ENCODE measurements around the gene LRRC37A.
"Not testable (repeated sequence)": the region's sequence is repeated elsewhere in the genome, so short reads cannot be mapped to it uniquely, and the experiment has no call there.

Gene LRRC37A

DNA sequence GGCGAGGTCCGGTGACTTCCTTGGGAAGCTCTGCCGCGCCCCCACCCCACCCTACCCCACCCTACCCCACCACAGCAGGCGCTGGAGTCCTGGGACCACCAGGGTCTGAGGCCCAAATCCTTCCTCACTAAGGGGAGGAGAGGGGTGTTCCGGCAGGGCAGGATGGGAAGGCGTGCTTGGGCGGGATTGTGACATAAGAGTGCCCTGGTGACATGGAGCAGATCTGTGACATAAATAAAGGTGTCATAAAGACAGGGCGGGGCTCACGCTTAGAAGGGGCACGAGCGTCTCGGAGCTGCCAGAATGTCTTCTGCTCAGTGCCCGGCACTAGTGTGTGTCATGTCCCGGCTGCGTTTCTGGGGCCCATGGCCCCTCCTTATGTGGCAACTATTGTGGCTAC, at the start of gene LRRC37A:
Gene LRRC37A (plus strand): TSS at position 301 of the 400 bp plus-strand sequence. CDS start 3 bp downstream, at position 304.
- not testable (repeated sequence) for DNase-seq (ENCODE audit: low read depth)

DNA sequence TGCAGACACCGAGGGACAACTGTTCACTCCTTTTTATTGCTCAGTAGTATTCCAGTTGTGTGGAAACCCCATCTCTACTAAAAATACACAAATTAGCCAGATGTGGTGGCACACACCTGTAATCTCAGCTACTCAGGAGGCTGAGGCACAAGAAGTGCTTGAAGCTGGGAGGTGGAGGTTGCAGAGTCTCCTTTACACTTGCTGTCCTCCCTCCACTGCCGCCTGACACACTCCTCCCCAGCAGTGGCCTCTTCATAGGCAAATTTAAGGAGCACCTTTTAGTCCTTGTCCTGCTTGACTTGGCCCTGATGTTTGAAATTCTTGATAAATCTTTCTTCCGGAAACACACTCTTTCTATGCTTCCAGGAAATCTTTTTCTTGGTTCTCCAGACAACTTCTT, 45.8 kb upstream of the LRRC37A start:
- DNase-seq (ENCODE audit: low read depth) = not testable (repeated sequence)

DNA sequence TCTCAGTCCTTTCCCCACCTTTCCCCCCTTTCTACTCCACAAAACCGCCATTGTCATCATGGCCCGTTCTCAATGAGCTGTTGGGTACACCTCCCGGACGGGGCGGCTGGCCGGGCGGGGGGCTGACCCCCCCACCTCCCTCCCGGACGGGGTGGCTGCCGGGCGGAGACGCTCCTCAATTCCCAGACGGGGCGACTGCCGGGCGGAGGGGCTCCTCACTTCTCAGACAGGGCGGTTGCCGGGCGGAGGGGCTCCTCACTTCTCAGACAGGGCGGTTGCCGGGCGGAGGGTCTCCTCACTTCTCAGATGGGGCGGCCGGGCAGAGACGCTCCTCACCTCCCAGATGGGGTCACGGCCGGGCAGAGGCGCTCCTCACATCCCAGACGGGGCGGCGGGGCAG, 42.1 kb upstream of the LRRC37A start:
- not testable (repeated sequence) for DNase-seq (ENCODE audit: low read depth)

DNA sequence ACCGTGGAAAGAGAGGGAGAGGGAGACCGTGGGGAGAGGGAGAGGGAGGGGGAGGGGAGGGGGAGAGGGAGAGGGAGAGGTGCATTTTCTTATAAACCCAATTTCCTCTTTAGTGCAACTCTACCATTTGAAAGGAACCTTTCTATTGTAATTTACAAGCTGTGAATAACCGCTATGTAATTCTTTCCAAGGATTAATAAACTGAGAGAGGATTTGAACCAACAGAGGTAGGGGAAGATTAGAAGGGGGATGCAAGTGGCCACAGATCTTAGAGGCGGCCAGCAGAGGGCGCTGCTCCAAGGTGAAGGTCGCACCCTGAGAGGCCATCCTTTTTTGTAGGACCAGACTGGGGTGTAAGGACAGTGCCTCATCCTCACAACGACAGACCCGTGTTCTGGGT, 41.2 kb upstream of the LRRC37A start:
- DNase-seq (ENCODE audit: low read depth) = peak; percentile 75

DNA sequence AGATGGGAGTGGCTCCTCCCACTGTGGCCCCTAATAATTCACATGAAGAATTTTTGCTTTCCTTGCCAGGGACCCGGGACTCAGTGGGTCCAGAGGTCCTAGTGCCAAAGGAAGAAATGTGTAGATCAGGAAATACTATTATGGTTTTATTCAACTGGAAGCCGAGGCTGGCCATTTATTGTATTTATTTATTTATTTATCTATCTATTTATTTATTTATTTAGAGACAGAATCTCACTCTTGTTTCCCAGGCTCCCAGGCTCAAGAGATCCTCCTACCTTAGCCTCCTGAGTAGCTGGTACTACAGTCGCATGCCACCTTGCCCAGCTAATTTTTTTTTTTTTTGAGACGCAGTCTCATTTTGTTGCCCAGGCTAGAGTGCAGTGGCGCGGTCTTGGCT, 40.7 kb upstream of the LRRC37A start:
- DNase-seq (ENCODE audit: low read depth) = not testable (repeated sequence)

DNA sequence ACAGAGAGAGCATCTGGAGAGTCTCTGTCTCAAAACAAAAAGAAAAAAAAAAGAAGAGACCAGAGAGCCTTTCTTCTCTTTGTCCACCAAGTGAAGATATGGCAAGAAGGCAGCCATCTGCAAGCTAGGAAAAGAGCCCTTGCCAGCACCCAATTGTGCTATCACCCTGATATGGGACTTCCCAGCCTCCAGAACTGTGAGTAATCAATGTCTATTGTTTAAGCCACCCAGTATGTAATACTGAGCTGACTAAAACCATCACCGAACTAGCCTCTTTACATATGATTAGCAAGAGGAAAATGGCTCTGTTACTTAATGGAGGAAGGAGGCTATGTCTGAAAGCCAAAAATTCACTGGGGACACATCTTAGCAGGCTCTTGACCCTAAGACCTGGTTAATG, 38.6 kb upstream of the LRRC37A start:
- DNase-seq (ENCODE audit: low read depth) = not testable (repeated sequence)

DNA sequence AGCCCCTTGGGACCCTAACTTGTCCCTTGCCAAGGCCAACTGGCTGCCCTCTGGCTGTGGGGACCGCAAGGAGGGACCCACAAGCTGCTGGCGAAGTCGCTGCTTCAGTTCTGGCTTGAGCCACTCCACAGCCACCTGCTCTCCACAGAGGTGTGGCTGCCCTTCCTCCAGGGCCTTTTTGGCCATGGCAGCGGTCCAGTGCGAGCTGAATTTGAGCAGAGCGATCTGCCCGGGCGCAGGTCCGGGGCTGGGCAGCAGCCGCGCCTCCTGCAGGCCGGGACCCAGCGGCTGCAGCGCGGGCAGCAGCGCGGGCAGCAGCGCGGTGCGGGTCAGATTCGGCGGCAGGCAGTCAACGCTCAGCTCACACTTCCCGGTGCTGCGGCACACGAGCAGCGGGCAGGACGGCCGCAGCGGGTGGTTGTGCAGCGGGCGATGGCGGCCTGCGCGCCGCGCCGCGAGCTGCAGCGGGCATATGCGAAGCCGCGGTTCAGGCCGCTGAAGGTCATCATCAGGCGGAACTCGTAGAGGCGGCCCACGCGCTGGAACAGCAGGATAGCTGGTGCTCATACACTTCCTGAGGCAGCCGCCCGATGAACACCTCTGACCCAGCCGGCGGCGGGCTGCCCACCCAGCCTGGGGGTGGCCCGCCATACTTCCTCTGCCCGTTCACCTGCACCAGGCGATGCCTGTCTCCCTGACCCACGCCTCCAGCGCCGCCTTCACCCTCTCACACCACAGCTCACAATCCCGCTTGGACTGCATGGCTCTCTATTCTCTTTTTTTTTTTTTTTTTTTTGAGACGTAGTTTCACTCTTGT, 34.9 kb upstream of the LRRC37A start:
- peak; percentile 45 for DNase-seq (ENCODE audit: low read depth)

DNA sequence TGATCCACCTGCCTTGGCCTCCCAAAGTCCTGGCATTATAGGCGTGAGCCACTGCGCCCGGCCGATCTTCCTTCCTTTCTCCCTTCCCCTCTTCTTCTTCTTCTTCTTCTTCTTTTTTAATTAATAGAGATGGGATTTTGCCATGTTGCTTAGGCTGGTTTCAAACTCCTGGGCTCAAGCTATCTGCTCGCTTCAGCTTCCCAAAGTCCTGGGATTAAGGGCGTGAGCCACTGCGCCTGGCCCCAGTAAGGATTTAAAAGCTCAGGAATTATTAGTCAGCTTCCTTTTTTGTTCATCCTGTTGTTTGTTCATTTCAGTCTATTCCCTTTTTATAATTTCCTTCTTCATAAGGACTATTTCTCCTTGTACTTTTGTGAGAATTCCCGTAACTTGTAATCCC, 32.7 kb upstream of the LRRC37A start:
- peak; percentile 7 for DNase-seq (ENCODE audit: low read depth)

DNA sequence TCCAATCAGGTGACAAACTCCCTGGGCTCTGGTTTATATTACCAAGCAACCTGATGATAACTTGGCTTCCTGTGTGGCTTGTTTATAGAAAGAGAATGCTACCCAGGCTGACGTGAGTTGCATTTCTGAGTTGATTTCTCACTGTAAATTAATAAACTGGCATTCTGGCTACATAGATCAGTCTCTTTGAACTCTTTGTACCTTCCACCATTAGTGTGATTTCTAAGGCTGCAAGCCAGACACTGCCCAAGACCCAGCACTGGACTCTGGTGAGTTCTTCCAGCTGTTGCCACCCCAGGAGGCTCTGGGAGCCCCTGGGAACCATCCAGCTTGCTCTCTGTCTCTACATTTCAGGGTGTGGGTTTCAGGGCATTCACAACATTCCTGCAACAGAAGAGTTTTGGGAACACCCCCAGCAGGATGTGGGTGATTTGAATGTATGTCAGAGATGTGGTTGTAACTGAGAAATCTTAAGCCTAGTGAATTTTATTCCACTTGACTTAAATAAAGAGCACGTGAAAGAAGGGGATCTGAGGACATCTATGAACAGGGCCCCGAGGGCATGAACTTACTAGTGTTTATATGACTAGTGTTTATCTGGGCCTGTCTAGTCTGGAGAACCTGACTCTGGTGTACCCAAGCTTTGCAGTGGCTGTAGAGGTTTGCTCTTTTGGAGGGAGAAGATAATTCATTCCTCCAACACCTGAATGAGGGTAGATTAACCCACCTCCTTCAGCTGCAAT, 30.3 kb upstream of the LRRC37A start:
- peak; percentile 94 for DNase-seq (ENCODE audit: low read depth)

DNA sequence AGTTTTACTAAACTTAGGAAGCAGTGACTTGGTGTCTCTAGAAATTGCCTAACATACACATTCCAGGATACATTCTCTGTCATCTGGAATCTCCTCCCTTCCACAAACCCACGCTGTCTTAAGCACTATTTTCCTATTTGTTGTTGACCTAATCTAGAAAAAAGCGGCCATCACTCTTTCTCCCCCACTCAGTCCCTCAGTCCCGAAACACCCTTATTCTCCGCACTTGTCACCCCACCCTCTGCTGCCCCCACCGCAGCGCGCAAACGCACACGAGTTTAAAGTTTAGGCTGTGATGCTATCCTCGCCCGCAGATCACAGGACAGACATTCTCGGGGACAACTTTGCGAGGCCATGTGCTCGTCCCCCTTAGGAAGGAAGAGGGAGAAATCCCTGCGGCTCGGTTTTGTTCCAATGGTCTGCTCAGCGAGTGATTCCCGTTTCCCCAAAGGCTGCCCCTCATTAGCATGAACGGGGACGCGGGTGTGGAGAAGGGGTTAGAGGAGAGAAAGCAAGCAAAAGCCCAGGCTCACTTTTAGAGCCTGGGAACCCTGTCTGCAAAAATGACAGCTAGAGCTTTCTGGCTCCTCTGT, 28.8 kb upstream of the LRRC37A start:
- DNase-seq (ENCODE audit: low read depth) = peak; percentile 82

DNA sequence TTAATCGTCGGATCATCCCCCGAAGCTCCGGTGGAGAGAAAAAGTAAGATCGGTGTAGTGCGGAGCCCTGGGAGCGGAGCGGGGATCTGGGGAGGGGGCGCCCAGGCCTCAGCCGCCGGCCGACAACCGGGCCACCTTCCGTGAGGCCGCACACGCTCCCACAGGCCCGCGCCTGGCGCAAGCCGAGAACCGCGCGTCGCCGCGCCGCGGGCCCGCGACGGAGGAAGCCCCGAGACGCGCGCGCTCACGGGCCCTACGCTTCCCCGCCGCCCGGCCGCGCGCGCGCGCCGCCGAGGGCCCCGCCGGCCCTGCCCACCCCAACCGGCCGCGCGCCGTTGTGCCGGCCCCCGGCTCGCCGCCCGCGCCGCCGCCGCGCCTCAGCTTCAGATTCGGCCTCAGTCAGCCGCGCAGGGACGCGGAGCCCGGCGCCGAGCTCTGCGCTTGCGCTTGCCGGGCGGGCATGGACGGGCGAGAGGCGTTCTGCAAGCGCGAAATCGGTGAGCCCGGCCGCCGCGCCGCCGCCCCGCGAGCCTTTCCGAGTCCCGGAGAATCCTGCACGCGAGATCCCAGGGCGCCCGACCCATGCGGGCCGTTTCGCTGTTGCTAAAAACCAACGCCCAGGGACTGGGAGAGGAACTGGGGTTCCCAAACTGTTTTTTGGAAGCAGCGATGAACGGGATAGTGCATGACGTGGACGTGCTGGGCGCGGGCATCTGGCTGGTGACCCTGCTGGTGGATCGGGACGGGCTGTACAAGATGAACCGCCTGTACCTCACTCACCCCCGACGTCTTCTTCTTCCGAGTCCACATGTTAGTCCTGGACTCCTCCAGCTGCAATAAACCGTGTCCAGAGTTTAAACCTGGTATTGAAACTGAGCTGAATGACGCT, 28.0 kb upstream of the LRRC37A start:
- peak; percentile 91 for DNase-seq (ENCODE audit: low read depth)

DNA sequence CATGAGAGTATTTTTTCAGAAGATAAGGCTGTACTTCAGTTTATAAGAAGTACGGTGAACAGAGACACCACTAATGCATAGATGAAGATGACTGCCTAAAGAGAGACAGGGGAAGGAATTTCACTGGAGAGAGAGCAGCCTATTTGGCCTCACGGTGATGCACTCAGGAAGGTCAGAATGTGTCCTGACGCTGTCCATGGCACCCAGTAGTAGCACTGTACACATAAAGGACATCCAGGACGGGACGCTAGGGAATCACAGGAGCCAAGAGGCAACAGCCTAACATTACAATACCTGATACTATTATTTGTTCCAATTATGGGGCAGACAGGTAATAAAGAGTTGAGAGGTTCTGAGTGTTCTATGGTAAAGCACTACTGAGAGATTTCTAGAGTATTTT, 24.9 kb upstream of the LRRC37A start:
- DNase-seq (ENCODE audit: low read depth) = peak; percentile 4

DNA sequence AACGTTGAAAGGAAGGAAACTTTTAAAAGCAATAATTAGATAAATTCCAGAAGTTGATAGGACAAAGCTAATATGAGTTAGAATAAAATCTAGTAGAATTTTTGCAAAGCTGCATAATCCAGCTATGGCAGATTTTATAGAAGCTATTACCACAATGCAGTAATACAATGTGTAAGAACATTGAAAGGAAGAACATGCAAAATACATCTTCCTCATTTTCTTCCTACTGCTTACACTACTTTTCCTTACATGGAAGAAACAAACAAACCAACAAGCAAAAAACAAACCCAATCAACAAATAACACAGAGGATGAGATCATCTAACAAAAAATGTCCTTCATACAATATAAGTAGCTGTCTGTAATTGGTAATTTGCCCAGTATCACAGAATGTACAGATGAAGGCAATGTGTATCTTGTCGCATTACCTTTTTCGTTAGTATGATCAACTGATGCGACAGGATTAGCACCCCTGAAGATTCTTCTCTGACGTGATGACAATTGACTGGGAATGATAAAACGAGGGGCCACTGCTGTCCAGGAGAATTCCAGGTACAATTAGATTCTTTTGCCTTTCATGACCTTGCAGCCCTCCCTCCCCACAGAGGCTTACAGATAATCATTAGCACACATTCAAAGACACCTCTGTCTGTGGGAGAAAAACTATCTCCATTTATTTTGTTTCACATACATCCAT, 21.2 kb upstream of the LRRC37A start:
- DNase-seq (ENCODE audit: low read depth) = no peak

DNA sequence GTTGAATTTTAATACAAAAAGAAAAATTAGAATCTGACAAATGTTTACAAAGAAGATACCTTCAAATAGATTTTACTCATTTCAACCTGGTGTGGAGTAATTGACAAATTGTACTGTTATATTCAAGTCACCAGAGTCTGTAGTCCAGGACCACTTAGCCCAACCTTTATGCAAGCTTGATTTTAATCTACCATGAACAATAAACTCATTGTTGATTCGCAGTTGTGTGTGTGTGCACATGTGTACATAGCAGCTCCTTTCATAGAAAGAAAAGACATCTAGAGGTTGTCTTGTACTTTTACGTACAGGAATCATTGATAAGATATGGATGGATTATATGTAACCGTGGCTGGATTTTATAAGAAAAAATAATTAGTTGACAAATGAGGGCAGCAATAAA, 20.7 kb upstream of the LRRC37A start:
- no peak for DNase-seq (ENCODE audit: low read depth)

DNA sequence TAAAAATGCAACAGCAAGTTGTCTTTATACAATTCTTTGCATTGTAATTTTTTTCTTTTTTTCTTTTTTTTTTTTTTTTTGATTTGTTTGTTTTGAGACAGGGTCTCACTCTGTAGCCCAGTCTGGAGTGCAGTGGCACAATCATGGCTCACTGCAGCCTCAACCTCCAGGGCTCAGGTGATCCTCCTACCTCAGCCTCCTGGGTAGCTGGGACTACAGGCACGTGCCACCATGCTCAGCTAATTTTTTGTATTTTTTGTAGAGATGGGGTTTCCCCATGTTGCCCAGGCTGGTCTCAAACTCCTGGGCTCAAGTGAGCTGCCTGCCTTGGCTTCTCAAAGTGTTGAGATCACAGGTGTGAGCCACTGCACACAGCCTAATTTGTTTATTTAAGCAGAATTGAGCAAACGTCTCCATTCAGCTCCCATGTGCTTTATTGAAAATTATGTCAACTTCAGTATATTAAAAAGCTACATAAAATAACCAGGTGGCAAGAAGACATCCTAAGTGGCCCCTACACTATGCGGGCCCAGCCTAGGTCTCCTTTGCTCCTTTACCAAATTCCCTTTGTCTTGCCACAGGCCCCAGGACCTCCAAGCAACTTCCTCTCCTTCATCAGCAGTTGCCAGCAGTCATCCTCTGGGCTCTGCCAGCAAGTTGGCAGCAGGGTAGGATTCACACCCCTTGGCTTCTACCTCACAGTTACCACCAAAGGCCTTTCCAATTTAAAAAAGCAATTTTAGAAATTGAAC, 18.0 kb upstream of the LRRC37A start:
- DNase-seq (ENCODE audit: low read depth) = not testable (repeated sequence)

DNA sequence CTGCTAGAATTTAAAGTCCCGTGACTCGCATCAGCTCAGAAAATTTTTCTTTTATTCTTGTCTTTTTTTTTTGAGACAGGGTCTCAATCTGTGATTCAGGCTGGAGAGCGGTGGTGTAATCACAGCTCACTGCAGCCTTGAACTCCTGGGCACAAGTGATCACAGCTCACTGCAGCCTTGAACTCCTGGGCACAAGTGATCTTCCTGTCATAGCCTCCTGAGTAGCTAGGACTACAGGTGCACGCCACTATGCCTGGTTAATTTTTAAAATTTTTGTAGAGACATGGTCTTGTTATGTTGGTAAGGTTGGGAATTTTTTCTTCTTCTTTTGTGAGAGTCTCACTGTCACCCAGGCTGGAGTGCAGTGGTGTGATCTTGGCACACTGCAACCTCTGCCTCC, 13.6 kb upstream of the LRRC37A start:
- not testable (repeated sequence) for DNase-seq (ENCODE audit: low read depth)

DNA sequence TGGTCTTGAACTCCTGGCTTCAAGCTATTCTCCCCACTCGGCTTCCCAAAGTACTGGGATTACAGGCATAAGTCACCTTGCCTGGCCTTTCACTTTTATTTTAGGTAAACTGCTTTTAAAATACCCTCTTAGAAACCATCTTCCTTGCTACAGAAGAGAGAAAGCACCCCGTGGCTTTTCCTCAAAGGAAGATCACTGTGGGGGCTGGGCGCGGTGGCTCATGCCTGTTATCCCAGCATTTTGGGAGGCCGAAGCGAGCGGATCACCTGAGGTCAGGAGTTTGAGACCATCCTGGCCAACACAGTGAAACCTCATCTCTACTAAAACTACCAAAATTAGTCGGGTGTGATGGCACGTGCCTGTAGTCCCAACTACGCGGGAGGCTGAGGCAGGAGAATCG, 12.3 kb upstream of the LRRC37A start:
- DNase-seq (ENCODE audit: low read depth) = not testable (repeated sequence)

DNA sequence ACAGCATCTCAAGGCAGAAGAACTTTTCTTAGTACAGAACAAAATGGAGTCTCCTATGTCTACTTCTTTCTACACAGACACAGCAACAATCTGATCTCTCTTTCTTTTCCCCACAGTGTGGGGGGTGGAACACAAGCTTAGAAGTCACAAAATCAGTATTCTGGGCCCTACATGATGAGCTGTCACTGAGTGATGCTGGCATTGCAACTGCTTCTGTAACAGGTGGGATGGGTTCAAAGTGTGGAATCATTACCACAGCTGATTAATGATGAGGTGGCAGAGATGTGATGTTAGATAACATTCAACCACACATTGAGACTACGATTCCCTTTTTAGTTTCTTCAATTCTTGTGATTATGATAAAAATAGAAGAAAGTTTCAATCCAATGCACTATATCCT, 10.5 kb upstream of the LRRC37A start:
- DNase-seq (ENCODE audit: low read depth) = peak; percentile 52

DNA sequence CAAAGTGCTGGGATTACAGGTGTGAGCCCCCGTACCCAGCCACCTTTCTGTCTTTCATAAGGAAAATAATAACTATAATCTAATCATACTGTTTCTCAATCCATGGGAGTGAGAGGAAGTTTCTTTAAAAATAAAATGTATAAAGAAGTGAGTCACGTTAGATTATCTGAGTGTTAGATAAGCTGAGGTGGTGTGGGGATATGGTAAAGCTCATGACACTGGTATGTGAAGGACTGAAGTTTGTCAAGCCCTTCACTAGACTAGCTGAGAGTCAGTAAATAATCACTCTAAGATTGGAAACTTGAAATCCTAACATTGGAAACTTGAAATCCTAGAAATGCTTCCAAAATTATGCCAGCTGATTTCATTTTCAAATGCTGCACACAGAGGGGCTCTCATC, 9.4 kb upstream of the LRRC37A start:
- peak; percentile 41 for DNase-seq (ENCODE audit: low read depth)

DNA sequence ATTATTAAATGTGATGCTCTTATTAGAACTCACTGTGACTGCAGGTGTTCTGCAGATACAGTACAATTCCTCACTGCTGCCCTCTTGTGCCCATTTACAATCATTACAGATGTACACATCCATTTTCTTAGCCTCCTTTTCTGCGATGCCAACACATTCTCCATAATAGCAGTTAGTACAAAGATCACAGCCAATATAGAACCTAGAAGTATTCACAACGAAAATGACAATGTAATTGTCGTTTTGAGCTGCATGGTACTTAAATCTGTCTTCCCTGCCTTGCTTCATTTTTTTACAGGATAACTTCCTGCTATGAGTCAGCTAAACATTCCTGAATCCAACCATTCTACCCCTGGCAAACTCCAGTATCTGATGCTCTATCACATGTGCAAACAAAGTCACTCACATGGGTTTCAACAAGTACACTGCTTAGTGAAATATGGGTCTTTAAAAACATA, 8.1 kb upstream of the LRRC37A start:
- peak; percentile 82 for DNase-seq (ENCODE audit: low read depth)
